Lower leg skin (tissue), 4 donors: ENCODE data around the gene FANCD2. TPM values are rescaled to one million over a fixed set of nuclear protein-coding genes. Genes with fewer than 3 reads are reported as not detected.
"Not testable (repeated sequence)": the region's sequence is repeated elsewhere in the genome, so short reads cannot be mapped to it uniquely, and the experiment has no call there.

Experiments
- DNase-seq, 2 donors: peaks; one replicate each; pipeline ENCODE4 v3.0.0-alpha.2; 2019; ENCODE audit warnings: low spot score in 2 of 2
- H3K4me3 ChIP-seq: fragments of 200-600 bp; sonication (generic); 2 replicates; pipeline ENCODE4 v1.5.1; 2017; ENCODE audit warnings: mild to moderate bottlenecking, low read depth; ENCODE audit not compliant: poor library complexity, severe bottlenecking
- POLR2A ChIP-seq, 2 donors: fragments of 450-650 bp; IDR thresholded peaks; one replicate each; pipeline ENCODE4 v1.6.1; 2016 to 2017; ENCODE audit warnings: antibody characterized with exemption in 2 of 2, mild to moderate bottlenecking in 1 of 2, moderate library complexity in 1 of 2
- WGBS, 2 donors: methylation state at CpG; one replicate each; pipeline ENCODE4 v1.1.5; 2018; 5-methylcytosine and 5-hydroxymethylcytosine counted together
- intact Hi-C: fragments of 100-400 bp; cut with DNase I; formaldehyde crosslinking; loops from one replicate; pipeline ENCODE4 v1.15.0; 2023; ENCODE audit warnings: low total_unique reads
- total RNA-seq, 4 donors: library from RNA; depleted of rRNA; stranded (reverse); fragments of >200 nt; gene quantifications; one replicate each; pipeline ENCODE4 v1.1.0, GENCODE V29; 2016
- TF ChIP-seq, protein P1 (sequence below), 3 donors: fragments of 450-650 bp; IDR thresholded peaks; one replicate each; pipeline ENCODE4 v1.5.1; 2016; ENCODE audit warnings: antibody characterized with exemption in 3 of 3, mild to moderate bottlenecking in 3 of 3, moderate library complexity in 2 of 3

The FANCD2 gene
- total RNA-seq, 4 donors from 2014 or later, result 1.7 to 6.5 (median 3.1) TPM

DNA sequence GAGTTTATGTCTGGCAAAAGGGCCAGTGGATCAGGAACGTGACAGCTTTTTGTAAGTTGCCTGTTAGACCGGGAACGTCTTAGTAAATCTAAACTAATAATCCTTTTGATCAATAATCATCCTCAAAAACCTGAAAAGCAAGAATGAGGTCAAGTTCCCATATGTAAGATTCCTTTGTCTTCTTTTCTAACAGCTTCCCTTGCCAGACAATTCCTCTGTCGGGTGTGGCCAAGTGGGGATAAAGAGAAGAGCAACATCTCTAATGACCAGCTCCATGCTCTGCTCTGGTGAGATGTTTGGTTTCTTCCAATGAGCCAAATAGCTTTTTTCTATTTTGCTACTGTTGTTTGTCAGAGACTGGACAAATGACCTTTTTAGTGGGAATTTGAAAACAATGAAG, 62.0 kb downstream of the FANCD2 start:
- H3K4me3 ChIP-seq, result no peak overlapping the region
- TF ChIP-seq, protein P1, sequence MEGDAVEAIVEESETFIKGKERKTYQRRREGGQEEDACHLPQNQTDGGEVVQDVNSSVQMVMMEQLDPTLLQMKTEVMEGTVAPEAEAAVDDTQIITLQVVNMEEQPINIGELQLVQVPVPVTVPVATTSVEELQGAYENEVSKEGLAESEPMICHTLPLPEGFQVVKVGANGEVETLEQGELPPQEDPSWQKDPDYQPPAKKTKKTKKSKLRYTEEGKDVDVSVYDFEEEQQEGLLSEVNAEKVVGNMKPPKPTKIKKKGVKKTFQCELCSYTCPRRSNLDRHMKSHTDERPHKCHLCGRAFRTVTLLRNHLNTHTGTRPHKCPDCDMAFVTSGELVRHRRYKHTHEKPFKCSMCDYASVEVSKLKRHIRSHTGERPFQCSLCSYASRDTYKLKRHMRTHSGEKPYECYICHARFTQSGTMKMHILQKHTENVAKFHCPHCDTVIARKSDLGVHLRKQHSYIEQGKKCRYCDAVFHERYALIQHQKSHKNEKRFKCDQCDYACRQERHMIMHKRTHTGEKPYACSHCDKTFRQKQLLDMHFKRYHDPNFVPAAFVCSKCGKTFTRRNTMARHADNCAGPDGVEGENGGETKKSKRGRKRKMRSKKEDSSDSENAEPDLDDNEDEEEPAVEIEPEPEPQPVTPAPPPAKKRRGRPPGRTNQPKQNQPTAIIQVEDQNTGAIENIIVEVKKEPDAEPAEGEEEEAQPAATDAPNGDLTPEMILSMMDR (IDR thresholded peaks at IDR 0.05), result no peak
- TF ChIP-seq POLR2A (IDR thresholded peaks at IDR 0.05), result no peak
- intact Hi-C loops, result no loop called here
- WGBS, 2 donors, result 75 to 85% methylated on average over 4 of the region's 4 CpGs
- DNase-seq, result no peak

DNA sequence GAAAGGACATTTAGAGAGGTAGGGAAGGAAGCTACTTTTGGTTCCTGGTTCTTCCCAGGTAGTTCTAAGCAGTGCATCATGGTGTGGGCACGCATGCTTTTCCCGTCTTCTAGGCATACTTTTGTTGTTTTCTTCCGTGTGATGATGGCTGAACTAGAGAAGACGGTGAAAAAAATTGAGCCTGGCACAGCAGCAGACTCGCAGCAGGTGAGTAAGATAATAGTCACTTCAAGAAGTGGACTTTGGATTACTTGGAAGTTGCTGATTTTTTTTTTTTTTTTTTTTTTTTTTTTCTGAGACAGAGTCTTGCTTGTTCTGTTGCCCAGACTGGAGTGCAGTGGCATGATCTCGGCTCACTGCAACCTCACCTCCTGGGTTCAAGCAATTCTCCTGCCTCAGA, 63.9 kb downstream of the FANCD2 start:
- H3K4me3 ChIP-seq, result no peak overlapping the region
- TF ChIP-seq, protein P1 (IDR thresholded peaks at IDR 0.05), result no peak
- no peak for TF ChIP-seq POLR2A (IDR thresholded peaks at IDR 0.05)
- 95 to 97% methylated on average over 6 of the region's 6 CpGs for WGBS, 2 donors
- intact Hi-C loops, result no loop called here
- DNase-seq, result no peak

DNA sequence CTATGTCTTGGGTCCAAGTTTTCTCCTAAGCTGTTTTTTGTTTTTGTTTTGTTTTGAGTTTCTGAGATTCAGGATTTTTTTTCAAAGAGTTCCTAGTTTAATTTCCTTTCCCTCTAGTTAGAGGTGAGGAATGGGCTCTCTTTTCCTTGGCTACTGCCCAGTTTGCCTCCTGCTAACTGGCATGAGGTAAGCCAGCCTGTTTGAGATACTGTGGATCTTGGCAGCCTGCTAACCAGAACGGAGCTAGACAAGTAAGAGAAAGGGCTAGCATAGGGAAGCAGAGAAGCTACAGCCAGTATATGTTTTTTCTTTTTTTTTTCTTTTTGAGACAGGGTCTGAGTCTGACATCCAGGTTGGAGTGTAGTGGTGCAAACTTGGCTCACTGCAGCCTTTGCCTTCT, 64.5 kb downstream of the FANCD2 start:
- DNase-seq, H3K4me3 ChIP-seq, intact Hi-C loops: not testable (repeated sequence)
- WGBS, 2 donors, result 75% methylated on average over 1 of the region's 1 CpG; no CpG with 5 or more reads in 1 of the 2 donors

DNA sequence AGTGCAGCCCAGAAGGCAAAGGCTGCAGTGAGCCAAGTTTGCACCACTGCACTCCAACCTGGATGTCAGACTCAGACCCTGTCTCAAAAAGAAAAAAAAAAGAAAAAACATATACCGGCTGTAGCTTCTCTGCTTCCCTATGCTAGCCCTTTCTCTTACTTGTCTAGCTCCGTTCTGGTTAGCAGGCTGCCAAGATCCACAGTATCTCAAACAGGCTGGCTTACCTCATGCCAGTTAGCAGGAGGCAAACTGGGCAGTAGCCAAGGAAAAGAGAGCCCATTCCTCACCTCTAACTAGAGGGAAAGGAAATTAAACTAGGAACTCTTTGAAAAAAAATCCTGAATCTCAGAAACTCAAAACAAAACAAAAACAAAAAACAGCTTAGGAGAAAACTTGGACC, 65.2 kb downstream of the FANCD2 start:
- WGBS, 2 donors, result 64 to 95% methylated on average over 2 of the region's 2 CpGs
- intact Hi-C loops, DNase-seq, H3K4me3 ChIP-seq: not testable (repeated sequence)

DNA sequence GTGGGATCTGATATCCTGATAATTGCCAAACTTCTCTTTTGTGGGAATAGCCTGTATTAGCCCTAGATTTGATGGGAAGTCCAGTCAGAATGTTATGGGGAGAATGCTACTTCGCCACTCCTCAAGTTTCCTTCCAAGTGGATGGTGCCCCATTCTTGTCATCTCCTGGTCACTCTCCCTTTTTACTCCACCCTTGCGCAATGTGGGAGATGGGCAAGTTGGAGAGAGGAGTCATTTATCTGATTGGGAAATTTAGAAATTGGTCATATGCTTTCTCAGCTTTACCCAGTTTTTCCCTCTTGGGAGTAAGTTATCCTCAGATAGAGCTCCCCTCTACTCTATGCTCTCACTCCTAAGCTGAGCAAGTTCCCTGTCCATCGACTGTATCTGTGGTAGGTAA, 67.4 kb downstream of the FANCD2 start:
- DNase-seq, result no peak
- TF ChIP-seq, protein P1 (IDR thresholded peaks at IDR 0.05), result no peak
- TF ChIP-seq POLR2A (IDR thresholded peaks at IDR 0.05), result no peak
- 97 to 99% methylated on average over 3 of the region's 3 CpGs for WGBS, 2 donors
- no peak overlapping the region for H3K4me3 ChIP-seq
- intact Hi-C loops, result no loop called here

DNA sequence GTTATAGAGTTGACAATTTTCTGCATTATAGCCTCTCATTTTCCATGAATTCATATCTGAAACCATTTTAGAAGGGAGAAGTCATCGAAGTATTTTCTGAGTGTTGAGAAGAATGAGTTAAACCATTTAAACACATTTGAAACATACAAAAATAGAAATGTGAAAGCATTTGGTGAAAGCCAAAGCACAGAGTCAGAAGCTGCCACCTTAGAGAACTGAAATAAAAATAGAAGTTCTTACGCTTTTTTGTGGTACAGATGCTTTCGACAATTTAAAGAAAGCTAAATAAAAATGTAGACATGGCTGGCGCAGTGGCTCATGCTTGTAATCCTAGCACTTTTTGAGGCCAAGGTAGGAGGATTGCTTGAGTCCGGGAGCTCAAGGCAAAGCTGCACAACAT, 72.8 kb downstream of the FANCD2 start:
- TF ChIP-seq, protein P1 (IDR thresholded peaks at IDR 0.05), result no peak
- no peak for TF ChIP-seq POLR2A (IDR thresholded peaks at IDR 0.05)
- no peak for DNase-seq
- intact Hi-C loops, result no loop called here
- no peak overlapping the region for H3K4me3 ChIP-seq
- 95 to 98% methylated on average over 5 of the region's 5 CpGs for WGBS, 2 donors

DNA sequence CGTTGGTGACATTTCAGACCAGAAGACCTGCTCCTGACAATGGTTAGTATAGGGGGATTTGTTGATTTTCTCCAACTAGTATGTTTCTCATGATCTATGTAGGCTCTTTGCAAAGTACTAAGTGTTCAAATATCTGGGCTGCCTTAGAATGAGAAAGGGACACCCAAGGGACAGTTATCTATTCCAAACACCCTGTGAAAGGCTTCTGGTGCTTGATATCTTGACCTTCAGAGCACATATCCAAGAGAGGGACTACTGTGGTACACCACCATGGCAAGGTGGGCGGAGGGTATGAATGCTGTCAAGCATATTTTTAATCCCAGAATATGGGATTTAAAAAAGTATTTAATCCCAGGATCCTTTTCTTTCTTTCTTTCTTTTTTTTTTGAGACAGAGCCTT, 80.7 kb downstream of the FANCD2 start:
- TF ChIP-seq POLR2A (IDR thresholded peaks at IDR 0.05), result no peak
- TF ChIP-seq, protein P1 (IDR thresholded peaks at IDR 0.05), result no peak
- WGBS, 2 donors, result 78 to 82% methylated on average over 2 of the region's 2 CpGs
- no peak for DNase-seq
- H3K4me3 ChIP-seq, result no peak overlapping the region
- intact Hi-C loops, result no loop called here
